Rectal smooth muscle tissue (tissue), 1 donor: Measurements from ENCODE around the gene OR1F1.
"Not testable (repeated sequence)": the region's sequence is repeated elsewhere in the genome, so short reads cannot be mapped to it uniquely, and the experiment has no call there.

Experiments used
- H3K27ac ChIP-seq: one replicate; pipeline ENCODE4 v1.7.0; 2013; ENCODE audit warnings: low read depth, low read length, inconsistent platforms
- H3K27me3 ChIP-seq: one replicate; pipeline ENCODE4 v1.7.0; 2013; ENCODE audit warnings: low read length; ENCODE audit not compliant: control insufficient read depth, insufficient read depth
- H3K36me3 ChIP-seq: one replicate; pipeline ENCODE4 v1.7.0; 2013; ENCODE audit warnings: low read length; ENCODE audit not compliant: control insufficient read depth, insufficient read depth
- H3K4me1 ChIP-seq: one replicate; pipeline ENCODE4 v1.7.0; 2013; ENCODE audit warnings: low read length; ENCODE audit not compliant: control insufficient read depth, insufficient read depth
- H3K4me3 ChIP-seq: one replicate; pipeline ENCODE4 v1.7.0; 2013; ENCODE audit warnings: low read length
- H3K9ac ChIP-seq: one replicate; pipeline ENCODE4 v1.7.0; 2013; ENCODE audit warnings: low read length

The OR1F1 gene

DNA sequence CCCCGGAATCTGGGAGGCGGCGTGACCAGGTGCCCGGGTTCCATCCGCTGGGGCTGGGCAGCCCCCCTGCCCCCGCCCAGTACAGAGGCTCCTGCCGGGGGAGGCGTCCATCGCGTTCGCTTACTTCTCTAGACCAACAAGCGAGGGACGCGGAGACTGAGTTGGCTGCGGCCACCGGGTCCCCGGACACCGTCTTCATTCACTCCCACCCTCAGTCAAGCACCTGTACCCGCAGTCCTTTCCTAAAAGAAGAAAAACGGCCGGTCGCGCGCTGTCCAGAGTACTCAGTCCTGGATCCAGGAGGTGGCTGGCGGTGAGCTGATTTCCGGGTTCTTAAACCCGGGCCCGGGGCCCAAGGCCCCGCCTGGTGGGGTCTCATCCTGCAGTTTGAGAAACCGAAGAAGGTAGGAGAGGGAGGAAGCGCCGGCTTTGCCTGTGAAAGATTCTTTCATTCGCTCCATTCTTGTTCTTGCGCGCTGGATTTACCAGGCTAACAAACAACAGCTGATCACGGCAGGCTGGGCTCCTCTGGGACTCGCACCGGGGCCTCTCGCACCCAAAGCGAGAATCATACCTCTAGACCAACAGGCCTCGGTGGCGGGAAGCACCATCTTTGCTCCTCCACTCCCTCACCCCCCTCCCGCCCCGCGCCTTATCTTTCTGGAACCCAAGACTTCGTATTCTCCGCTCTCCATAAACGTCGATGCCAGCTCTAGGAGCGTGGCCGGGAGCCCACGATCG is 17.4 kb upstream of the OR1F1 start:
- Histone ChIP-seq H3K4me3 (peak overlapping the region; percentile 6), H3K36me3 (no peaks in the 10 kb centered on the region), H3K27me3 (peaks cover 33% of the 10 kb centered on the region), H3K27ac (no peak overlapping the region), H3K4me1 (no peaks in the 10 kb centered on the region), H3K9ac (no peak overlapping the region)

DNA sequence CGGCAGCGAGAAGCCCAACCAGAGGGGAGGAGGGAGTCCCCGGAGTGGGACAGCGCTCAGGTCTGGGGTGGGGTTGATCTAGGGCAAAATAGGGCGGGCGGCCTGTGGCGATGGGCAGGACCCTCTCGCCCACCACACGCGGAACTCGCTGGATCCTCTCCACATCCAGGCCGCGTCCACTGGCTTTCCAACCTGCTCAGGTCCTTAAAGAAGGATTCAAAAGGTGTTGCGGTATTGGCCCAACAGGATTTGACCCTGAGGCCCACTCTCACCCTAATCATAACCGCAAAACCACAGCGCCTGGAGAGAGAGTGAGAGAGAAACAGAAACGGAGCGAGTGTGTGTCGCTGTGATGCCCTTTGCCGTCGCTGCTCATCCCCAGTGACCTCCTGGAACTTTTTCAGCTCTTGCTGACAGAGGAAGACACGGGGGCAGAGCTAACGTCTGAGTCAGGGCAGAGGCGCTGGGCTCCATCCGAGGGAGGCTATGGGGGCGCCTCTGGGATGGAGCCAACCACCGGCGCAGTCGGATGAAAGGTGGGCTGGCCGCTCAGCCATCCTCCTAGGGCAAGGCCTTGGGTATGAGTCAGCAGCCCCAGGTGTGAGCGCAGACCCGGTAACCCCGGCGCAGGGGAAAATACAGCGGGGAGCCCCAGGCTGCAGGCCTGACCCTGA is 16.7 kb upstream of the OR1F1 start:
- Histone ChIP-seq H3K27ac (no peak overlapping the region), H3K27me3 (peaks cover 37% of the 10 kb centered on the region), H3K4me1 (no peaks in the 10 kb centered on the region), H3K4me3 (peak overlapping the region; percentile 2), H3K9ac (no peak overlapping the region), H3K36me3 (no peaks in the 10 kb centered on the region)

DNA sequence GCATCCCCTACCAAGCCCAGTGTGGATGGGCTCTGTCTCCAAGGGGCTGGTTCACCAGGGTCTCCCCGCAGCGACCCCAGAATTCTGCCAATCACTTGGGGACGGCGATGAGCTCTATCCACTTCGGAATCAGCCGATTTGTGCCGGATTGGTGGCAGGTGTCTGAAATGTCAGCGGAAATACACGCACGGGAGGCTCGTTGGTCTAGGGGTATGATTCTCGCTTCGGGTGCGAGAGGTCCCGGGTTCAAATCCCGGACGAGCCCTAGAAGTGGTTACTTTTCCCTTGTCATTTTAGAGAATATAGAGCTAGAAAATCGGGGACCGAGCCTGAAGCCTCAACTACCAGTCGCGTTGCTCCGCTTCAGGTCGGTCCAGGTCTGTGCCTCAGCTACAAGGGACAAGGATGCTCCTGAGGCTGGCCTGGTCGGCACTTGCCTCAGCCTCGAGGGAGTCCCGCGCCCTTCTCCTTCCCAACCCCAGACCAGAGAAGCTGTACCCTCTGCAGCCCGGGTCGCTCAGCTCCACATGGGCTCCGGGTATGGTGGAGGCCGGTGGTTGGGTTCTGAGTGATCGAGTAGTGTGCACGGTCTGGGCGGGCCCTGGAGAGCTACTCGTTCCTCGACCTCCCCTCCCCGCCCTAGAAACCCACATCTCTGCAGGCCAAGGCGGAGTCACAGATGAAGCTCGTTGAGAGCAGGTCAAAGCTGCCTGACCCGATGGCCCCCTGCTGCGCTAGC is 16.0 kb upstream of the OR1F1 start:
- Histone ChIP-seq H3K4me3 (no peak overlapping the region), H3K36me3 (no peaks in the 10 kb centered on the region), H3K9ac (no peak overlapping the region), H3K27ac (no peak overlapping the region), H3K4me1 (no peaks in the 10 kb centered on the region), H3K27me3 (peaks cover 37% of the 10 kb centered on the region)

DNA sequence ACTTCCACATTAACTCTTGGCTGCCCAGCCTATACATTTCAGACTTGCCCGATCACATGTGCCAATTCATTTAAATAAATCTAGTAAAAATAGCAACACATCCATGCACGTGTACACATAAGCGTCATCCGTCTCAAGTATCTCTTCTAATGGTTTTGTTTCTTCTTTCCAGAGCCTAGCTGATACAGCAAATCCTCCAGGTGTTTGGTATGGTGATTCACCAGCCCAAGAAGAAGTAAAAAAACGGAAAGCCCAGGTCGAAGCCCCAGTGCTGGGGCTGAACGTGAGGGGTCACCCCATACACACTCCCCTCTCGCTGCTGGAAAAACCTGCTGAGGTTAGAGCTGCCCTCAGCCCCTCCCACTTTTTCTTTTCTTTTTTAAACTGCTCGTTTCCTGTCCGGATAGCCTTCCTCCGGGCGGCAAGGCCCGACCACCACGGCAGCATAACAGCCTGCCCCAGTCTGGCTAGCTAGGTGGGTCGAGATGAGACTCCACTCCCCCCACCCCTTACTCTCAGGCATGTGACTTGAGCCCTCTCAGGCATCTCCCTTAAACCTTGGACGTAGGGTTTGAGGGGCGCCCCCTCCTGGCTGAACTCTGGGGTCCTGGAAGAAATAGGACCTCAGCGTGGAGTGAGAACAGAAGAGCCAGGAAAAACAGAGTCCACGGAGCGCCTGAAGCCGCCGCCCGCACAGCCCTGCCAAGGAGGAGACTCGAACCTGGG is 13.9 kb upstream of the OR1F1 start:
- Histone ChIP-seq H3K4me3 (no peak overlapping the region), H3K27ac (no peak overlapping the region), H3K36me3 (no peaks in the 10 kb centered on the region), H3K4me1 (no peaks in the 10 kb centered on the region), H3K9ac (no peak overlapping the region), H3K27me3 (peaks cover 34% of the 10 kb centered on the region)

DNA sequence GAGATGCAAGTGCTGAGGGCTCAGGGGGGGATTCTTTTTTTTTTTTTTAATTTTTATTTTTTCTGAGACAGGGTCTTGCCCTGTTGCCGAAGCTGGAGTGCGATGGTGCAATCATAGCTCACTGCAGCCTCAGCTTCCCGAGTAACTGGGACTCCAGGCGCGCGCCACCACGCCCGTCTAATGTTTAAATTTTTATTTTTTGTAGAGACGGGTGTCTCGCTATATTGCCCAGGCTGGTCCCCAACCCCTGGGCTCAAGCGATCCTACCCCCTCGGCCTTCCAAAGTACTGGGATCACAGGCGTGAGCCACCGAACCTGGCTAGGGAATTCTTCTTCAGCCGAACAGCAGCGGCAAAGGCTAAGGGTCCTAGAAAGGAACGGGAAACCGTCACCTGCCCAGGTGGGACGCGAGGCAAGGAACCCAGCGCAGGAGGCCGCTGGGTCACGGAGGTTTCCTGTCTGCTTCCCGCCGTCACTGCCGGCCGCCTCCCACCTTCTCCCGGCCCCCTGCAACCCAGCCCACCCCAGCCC is 13.3 kb upstream of the OR1F1 start:
- Histone ChIP-seq H3K4me1 (no peaks in the 10 kb centered on the region), H3K9ac (no peak overlapping the region), H3K4me3 (no peak overlapping the region), H3K27me3 (peaks cover 36% of the 10 kb centered on the region), H3K36me3 (no peaks in the 10 kb centered on the region), H3K27ac (no peak overlapping the region)

DNA sequence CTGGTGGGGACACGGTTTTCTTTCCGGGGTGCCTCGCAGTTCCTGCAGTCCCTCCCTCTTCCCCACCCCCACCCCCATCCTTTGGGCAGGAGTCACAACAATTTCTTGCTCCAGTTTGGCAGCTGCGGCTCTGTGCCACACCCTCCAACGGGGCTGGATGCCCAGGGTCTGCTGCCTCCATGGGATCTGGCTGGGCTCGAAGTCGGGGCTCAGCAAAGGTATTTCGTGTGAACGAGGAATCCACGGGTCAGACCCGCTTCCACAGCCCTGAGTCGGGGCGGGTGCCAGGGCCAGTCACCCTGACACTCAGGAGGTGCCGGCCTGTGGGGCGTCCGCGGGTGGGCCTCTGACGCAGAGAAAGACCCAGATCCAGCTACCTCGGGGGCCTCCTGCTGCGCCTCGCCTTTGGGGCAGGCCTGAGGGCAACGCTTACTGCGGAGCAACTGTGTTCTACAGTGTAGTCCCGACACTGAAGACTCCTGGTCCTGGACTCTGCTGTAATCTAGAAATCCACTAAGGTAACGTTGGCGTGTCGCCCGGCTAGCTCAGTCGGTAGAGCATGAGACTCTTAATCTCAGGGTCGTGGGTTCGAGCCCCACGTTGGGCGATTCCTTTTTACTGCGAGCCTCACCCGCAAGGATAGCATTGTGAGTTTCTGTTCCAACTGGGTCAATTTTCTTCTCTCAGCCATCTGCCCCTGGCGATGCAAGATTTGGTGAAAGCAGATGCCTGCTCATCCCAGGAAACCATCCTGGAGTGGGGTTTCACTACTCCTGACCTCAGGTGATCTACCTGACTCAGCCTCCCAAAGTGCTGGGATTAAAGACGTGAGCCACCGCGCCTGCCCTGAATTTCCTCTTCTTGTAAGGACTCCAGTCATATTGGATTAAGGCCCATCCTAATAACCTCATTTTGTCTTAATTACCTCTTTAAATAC is 12.6 kb upstream of the OR1F1 start:
- H3K4me1 ChIP-seq: no peaks in the 10 kb centered on the region
- H3K27ac ChIP-seq: no peak overlapping the region
- H3K27me3 ChIP-seq: peaks cover 33% of the 10 kb centered on the region
- H3K36me3 ChIP-seq: no peaks in the 10 kb centered on the region
- no peak overlapping the region for H3K4me3 ChIP-seq
- no peak overlapping the region for H3K9ac ChIP-seq

DNA sequence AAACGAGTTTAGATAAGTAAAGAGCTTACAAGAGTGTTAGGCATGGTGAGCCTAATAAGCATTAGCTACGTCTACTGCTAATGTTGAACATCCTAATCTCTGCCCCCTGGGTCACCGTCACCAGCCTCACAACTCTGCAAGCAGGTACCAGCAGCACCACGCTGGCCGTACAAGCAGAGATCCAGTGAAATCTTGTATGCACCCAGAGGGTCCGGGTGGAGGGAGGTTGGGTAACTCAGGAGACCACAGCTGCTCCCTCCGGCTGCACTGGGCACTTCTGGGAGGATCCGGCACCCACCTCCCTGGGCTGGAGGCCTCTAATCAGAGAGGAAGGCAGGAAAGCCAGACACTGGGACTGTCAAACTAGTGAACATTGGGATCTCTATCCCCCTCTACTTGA is 8.4 kb upstream of the OR1F1 start:
- no peak overlapping the region for H3K27ac ChIP-seq
- no peak overlapping the region for H3K9ac ChIP-seq
- H3K36me3 ChIP-seq: no peaks in the 10 kb centered on the region
- H3K27me3 ChIP-seq: peaks cover 33% of the 10 kb centered on the region
- no peaks in the 10 kb centered on the region for H3K4me1 ChIP-seq
- H3K4me3 ChIP-seq: no peak overlapping the region

DNA sequence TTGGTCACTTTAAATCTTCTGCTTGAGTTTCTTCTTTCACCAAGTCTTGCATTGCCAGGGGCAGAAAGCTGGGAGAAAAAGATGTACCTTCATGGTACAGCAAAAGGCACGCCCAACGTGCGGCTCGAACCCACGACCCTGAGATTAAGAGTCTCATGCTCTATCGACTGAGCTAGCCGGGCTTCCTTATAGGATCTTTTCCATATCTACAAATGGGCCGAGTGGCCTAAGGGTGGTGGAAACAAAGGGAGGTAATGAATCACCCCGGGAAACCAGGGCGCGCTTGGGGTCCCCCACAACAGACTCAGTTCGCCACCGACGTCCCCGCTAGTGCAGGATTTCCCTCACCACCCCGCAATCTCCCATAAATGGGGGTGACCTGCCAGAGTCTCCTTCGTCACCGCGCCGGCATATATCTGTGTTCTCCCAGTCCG is 7.5 kb upstream of the OR1F1 start:
- no peaks in the 10 kb centered on the region for H3K4me1 ChIP-seq
- no peak overlapping the region for H3K4me3 ChIP-seq
- peaks cover 29% of the 10 kb centered on the region for H3K27me3 ChIP-seq
- H3K36me3 ChIP-seq: no peaks in the 10 kb centered on the region
- no peak overlapping the region for H3K9ac ChIP-seq
- H3K27ac ChIP-seq: no peak overlapping the region

DNA sequence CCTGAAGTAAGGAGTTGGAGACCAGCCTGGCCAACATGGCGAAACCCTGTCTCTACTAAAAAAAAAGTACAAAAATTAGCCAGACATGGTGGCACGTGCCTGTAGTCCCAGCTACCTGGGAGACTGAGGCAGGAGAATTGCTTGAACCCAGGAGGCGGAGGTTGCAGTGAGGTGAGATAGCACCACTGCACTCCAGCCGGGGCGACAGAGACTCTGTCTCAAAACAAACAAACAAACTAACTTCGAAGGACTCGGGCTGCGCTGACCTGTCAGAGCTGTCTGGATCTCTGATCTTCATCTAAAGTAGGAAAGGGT is 5.8 kb upstream of the OR1F1 start:
- H3K4me3 ChIP-seq, H3K9ac ChIP-seq: not testable (repeated sequence)
- peaks cover 23% of the 10 kb centered on the region for H3K27me3 ChIP-seq

DNA sequence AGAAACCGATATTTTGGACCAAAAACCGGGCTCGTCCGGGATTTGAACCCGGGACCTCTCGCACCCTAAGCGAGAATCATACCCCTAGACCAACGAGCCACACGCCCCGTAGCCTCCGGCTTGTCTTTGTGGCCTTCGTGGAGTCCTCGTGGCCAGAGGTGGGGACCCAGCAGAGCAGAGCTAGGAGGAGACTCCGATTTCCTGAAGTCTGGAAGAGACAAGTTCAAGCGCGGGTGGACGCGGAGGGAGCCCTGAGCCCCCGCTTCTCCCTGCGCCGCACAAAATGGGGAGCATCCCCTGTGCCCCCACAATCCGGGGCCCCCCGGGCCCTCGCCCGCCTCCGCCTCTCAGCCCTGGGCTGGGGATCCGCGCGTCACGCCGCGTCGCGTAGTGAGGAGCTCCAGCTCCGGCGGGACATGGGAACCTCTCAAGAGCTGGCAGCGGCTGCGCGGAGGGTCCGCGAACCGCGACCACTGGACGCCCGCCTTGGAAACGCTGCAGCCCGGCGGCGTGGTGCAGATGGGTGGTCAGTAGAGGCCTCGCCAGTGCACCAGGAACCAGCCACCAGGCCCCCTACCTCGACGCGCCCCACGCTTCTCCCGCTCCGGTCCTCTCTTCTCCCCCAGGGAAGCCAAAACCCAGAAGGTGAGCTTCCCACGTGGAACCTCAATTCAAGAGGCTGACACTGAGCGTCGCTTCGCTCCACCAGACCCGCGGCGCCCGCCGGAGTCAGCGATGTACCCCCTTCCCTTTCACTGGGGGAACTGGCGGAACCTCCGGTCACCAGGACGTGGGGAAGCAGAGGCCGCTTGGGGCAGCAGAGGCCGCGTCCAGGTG is 5.2 kb upstream of the OR1F1 start:
- H3K4me3 ChIP-seq: peak overlapping the region; percentile 41

More for the DNA sequence above, 5.8 kb upstream of the OR1F1 start:
- not testable (repeated sequence) for H3K27ac ChIP-seq, H3K4me1 ChIP-seq, H3K36me3 ChIP-seq

More for the DNA sequence above, 5.2 kb upstream of the OR1F1 start:
- no peak overlapping the region for H3K27ac ChIP-seq
- peaks cover 23% of the 10 kb centered on the region for H3K27me3 ChIP-seq
- H3K36me3 ChIP-seq: no peaks in the 10 kb centered on the region
- no peaks in the 10 kb centered on the region for H3K4me1 ChIP-seq
- no peak overlapping the region for H3K9ac ChIP-seq
